Duodenal mucosa (tissue), 2 donors: ENCODE measurements around the gene SNAPC3.

Experiments used
- H3K27ac ChIP-seq: one replicate; pipeline ENCODE4 v1.7.0; 2013; ENCODE audit warnings: low read depth, low read length
- H3K27me3 ChIP-seq, 2 donors: one replicate each; pipeline ENCODE4 v1.7.0; 2013; ENCODE audit warnings: low read length in 2 of 2, control low read depth in 1 of 2; ENCODE audit not compliant: insufficient read depth in 2 of 2, control insufficient read depth in 1 of 2
- H3K36me3 ChIP-seq, 2 donors: one replicate each; pipeline ENCODE4 v1.7.0; 2013; ENCODE audit warnings: low read length in 2 of 2, control low read depth in 1 of 2; ENCODE audit not compliant: insufficient read depth in 2 of 2, control insufficient read depth in 1 of 2
- H3K4me1 ChIP-seq, 2 donors: one replicate each; pipeline ENCODE4 v1.7.0; 2013; ENCODE audit warnings: low read length in 2 of 2, control low read depth in 1 of 2; ENCODE audit not compliant: insufficient read depth in 2 of 2, control insufficient read depth in 1 of 2
- H3K4me3 ChIP-seq, 2 donors: one replicate each; pipeline ENCODE4 v1.7.0; 2013; ENCODE audit warnings: low read length in 2 of 2, low read depth in 1 of 2
- H3K9ac ChIP-seq, 2 donors: one replicate each; pipeline ENCODE4 v1.7.0; 2013; ENCODE audit warnings: low read length in 2 of 2, low read depth in 1 of 2
- H3K9me3 ChIP-seq, 2 donors: one replicate each; pipeline ENCODE4 v1.7.0; 2013; ENCODE audit warnings: low read length in 2 of 2, control low read depth in 1 of 2; ENCODE audit not compliant: control insufficient read depth in 1 of 2

The SNAPC3 gene

GRCh38 chr9:15484802-15485201, 62.1 kb downstream of the SNAPC3 start:
- H3K4me1 ChIP-seq, result peaks cover 0 to 6% of the 10 kb centered on the region in 2 donors
- H3K27ac ChIP-seq, result no peak overlapping the region
- no peaks in the 10 kb centered on the region for H3K9me3 ChIP-seq
- H3K4me3 ChIP-seq, result no peak overlapping the region
- H3K9ac ChIP-seq, result no peak overlapping the region
- no peaks in the 10 kb centered on the region for H3K27me3 ChIP-seq
- H3K36me3 ChIP-seq, result peaks cover 0 to 7% of the 10 kb centered on the region in 2 donors

DNA sequence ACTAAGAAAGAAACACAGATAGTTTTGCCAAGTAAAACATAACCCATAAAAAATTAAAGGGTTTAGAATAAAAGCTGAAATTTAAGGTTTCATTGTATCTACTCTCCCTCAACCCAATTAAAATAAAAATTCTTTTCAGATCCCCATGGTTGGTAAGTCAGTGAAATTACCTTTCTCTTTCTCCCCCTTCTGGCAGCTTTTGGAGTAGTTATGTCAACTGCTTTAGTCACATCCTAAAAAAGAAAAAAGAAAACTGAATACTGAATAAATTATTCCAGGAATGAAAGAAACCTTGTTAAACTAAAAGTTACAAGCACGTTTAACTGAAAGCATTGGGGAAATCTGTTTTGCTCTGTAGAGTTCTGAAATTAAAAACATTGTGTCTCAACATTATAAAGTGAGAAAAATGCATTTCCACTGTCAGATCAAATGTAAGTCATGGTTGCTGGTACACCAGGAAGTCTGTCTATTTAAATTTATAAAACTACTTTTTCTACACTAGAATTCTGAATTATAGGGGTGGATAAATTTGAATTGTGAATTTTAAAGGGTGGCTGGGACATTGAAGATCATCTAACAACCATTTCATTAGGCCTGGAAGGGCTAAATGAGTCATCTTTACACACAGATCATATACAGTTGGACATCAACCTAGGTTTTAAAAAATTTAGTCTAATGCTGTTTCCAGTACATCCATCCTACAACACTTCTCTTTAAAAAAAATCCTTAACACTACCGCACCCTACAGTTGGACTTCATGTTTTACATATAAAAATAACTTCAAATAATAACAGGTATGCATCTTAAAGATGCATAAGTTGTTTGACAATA, 63.4 kb downstream of the SNAPC3 start:
- no peaks in the 10 kb centered on the region for H3K4me1 ChIP-seq
- no peaks in the 10 kb centered on the region for H3K27me3 ChIP-seq
- no peak overlapping the region for H3K27ac ChIP-seq
- no peak overlapping the region for H3K4me3 ChIP-seq
- no peaks in the 10 kb centered on the region for H3K9me3 ChIP-seq
- H3K9ac ChIP-seq, result no peak overlapping the region
- peaks cover 0 to 7% of the 10 kb centered on the region in 2 donors for H3K36me3 ChIP-seq

GRCh38 chr9:15491950-15492349, 69.3 kb downstream of the SNAPC3 start:
- Histone ChIP-seq H3K9me3 (peaks cover 0 to 6% of the 10 kb centered on the region in 2 donors), H3K27ac (no peak overlapping the region), H3K9ac (no peak overlapping the region), H3K4me1 (no peaks in the 10 kb centered on the region), H3K4me3 (no peak overlapping the region), H3K36me3 (peaks cover 0 to 19% of the 10 kb centered on the region in 2 donors), H3K27me3 (no peaks in the 10 kb centered on the region)

DNA sequence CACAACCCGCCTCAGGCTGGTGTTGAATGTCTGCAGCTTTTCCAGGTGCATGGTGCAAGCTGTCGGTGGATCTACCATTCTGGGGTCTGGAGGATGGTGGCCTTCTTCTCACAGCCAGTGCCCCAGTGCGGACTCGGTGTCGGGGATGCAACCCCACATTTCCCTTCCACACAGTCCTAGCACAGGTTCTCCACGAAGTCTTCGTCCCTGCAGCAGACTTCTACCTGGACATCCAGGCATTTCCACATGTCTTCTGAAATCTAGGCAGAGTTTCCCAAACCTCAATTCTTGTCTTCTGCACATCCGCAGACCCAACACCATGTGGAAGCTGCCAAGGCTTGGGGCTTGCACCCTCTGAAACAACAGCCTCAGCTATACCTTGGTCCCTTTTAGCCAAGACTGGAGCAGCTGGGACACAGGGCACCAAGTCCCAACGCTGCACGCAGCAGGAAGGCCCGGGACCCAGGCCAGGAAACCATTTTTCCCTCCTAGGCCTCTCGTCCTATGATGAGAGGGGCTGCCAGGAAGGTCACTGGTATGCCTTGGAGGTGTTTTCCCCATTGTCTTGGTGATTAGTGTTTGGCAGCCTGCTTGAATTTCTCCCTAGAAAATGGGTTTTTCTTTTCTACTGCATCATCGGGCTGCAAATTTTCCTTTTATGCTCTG, 69.9 kb downstream of the SNAPC3 start:
- Histone ChIP-seq H3K9me3 (peaks cover 0 to 6% of the 10 kb centered on the region in 2 donors), H3K27ac (no peak overlapping the region), H3K36me3 (peaks cover 0 to 15% of the 10 kb centered on the region in 2 donors), H3K27me3 (no peaks in the 10 kb centered on the region), H3K9ac (no peak overlapping the region), H3K4me3 (no peak overlapping the region), H3K4me1 (no peaks in the 10 kb centered on the region)

DNA sequence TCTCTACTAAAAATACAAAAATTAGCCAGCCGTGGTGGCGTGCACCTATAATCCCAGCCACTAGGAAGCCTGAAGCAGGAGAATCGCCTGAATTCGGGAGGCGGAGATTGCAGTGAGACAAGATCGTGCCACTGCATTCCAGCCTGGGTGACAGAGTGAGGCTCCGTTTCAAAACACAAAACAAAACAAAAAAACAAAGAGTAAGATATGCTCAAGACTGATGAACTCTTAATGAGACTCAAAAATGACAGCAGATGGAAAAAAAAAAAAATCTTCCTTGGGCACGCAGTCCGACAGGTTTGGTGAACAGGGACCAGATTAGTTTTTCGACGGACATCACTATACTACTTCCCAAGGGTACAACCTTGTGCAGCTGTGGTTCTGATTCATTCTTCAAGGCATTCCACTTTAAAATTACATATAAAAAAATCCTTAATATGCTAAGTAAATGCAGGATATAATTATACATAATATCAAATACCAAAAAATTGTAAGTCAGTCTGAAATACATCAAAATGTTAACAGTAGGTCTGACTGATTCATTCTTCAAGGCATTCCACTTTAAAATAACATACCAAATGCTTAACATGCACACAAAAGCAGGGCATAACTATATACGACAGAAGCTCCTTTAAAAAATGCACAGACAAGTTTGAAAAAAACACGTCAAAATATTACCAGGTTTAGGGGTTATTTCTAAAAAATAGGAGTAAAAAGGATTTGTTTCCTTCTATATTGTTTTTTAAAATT, 75.7 kb downstream of the SNAPC3 start:
- Histone ChIP-seq H3K4me3 (no peak overlapping the region), H3K27me3 (no peaks in the 10 kb centered on the region), H3K9ac (no peak overlapping the region), H3K9me3 (no peaks in the 10 kb centered on the region), H3K4me1 (no peaks in the 10 kb centered on the region), H3K36me3 (peaks cover 0 to 24% of the 10 kb centered on the region in 2 donors), H3K27ac (no peak overlapping the region)

DNA sequence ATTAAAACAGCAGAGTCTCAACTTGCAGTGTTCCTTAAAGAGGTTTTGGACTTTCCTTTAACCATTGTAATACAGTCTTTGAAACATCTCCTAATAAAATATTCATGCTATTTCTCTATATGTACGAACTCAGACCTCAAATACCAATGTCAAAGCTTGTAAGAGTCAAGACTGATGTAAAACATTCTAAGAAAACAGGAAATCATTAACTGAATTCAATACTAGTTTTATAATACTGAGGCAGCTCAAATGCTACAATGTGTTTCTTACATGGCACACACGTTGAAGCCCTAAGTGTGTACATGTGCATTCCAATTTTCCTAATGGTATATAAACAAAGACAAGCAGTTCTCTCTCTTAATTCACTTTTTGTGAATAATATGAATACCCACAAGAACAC, 76.5 kb downstream of the SNAPC3 start:
- peaks cover 0 to 21% of the 10 kb centered on the region in 2 donors for H3K36me3 ChIP-seq
- H3K9ac ChIP-seq, result no peak overlapping the region
- no peaks in the 10 kb centered on the region for H3K4me1 ChIP-seq
- no peak overlapping the region for H3K27ac ChIP-seq
- no peaks in the 10 kb centered on the region for H3K27me3 ChIP-seq
- no peaks in the 10 kb centered on the region for H3K9me3 ChIP-seq
- no peak overlapping the region for H3K4me3 ChIP-seq

- H3K27ac ChIP-seq, result no peak overlapping the region
- peaks cover 5 to 36% of the 10 kb centered on the region in 2 donors for H3K36me3 ChIP-seq
- H3K9ac ChIP-seq, result no peak overlapping the region
- no peak overlapping the region for H3K4me3 ChIP-seq
- H3K9me3 ChIP-seq, result no peaks in the 10 kb centered on the region
- H3K4me1 ChIP-seq, result no peaks in the 10 kb centered on the region
- H3K27me3 ChIP-seq, result no peaks in the 10 kb centered on the region
Observed at GRCh38 chr9:15501179-15501578, 78.5 kb downstream of the SNAPC3 start.

DNA sequence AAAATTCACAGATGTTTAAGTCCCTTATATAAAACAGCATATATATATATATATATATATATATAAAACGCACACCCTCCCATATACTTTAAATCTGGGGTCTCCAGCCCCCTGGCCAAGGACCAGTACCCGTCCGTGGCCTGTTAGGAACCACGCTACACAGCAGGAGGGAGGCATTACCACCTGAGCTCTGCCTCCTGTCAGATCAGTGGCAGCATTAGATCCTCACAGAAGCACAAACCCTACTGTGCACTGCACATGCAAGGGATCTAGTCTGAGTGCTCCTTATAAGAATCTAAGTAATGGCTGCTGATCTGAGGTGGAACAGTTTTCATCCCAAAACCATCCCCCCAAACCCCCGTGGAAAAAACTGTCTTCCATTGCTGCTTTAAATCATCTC, 79.1 kb downstream of the SNAPC3 start:
- no peaks in the 10 kb centered on the region for H3K9me3 ChIP-seq
- no peak overlapping the region for H3K4me3 ChIP-seq
- H3K36me3 ChIP-seq, result peaks cover 10 to 39% of the 10 kb centered on the region in 2 donors
- no peak overlapping the region for H3K9ac ChIP-seq
- H3K27me3 ChIP-seq, result no peaks in the 10 kb centered on the region
- H3K27ac ChIP-seq, result no peak overlapping the region
- no peaks in the 10 kb centered on the region for H3K4me1 ChIP-seq

DNA sequence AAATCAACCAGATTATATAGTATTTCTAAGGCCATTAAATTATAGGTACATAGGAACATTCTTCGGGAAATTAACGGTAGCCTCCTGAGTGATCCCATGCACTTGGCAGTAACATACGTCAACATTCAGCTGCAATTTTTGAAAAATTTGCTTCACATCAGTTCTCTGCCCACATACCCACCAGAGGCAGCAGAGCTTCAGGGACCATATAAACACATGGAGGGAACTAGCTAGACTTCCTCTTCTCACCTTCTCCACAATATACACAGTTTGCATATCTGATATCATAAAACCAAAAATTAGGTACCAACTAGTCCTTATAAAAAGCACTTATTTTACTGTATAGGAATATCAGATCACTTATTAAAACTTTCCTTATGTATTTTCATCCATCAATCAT, 83.2 kb downstream of the SNAPC3 start:
- Histone ChIP-seq H3K4me3 (no peak overlapping the region), H3K4me1 (peaks cover 8 to 9% of the 10 kb centered on the region in 2 donors), H3K27ac (no peak overlapping the region), H3K9me3 (no peaks in the 10 kb centered on the region), H3K27me3 (no peaks in the 10 kb centered on the region), H3K36me3 (peaks cover 10 to 34% of the 10 kb centered on the region in 2 donors), H3K9ac (no peak overlapping the region)
